ENCODE results near the gene CILP. TPM values are rescaled to one million over a fixed set of nuclear protein-coding genes. Genes with fewer than 3 reads are reported as not detected.

The CILP gene
- total RNA-seq, 2 experiments from 2014 or later: 0.06 TPM; not detected in 1

DNA sequence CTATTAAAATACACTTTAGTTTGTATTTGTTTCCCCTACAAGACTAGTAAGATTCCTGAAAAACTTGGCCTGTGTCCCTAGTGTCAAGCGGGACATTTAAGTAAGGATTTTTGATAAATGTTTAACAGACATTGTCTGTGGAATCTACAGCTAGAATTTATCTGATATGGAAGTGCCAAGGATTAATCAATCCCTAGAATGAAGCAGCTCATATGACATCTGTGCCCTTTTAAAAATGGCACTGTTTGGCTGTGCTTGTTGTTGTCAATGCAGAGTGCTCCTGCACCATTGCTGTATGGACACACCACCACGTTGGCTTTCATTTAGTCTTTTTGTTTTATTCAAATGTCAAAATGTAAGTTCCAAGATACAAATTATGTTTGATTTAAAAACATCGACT lies 63.4 kb downstream of the CILP start:
- Histone ChIP-seq H3K4me3 (ENCODE audit: low read depth, low read length, poor library complexity, severe bottlenecking) (no peak overlapping the region), H3K4me1 (ENCODE audit: insufficient read depth, low read length, poor library complexity, severe bottlenecking) (no peaks in the 10 kb centered on the region), H3K27ac (ENCODE audit: low read depth, low read length, poor library complexity, severe bottlenecking) (no peak overlapping the region), H4K20me1 (ENCODE audit: insufficient read depth, low read length) (no peaks in the 10 kb centered on the region), H3K4me2 (ENCODE audit: low read length) (no peak overlapping the region), H2AFZ (ENCODE audit: low read length) (no peak overlapping the region), H3K9me2 (ENCODE audit: insufficient read depth, low read length) (no peaks in the 10 kb centered on the region), H3K9me3 (ENCODE audit: low read length) (no peaks in the 10 kb centered on the region), H3K79me2 (ENCODE audit: insufficient read depth, low read depth, low read length) (no peaks in the 10 kb centered on the region), H3K36me3 (ENCODE audit: insufficient read depth, low read length) (peaks cover 48% of the 10 kb centered on the region)
- ChIA-PET POLR2A (interaction anchor here (0.5 to 0.9 kb wide), 3 partner anchors 16 to 939 kb away, joined by 3 read pairs; no protein-coding TSS in a partner anchor), CTCF (ENCODE audit: unreplicated experiment) (no interaction called here)
- no peak for DNase-seq (ENCODE audit: low spot score)
- intact Hi-C loops (cut with micrococcal nuclease; ENCODE audit: unreplicated experiment): no loop called here
- TF ChIP-seq, protein P1, sequence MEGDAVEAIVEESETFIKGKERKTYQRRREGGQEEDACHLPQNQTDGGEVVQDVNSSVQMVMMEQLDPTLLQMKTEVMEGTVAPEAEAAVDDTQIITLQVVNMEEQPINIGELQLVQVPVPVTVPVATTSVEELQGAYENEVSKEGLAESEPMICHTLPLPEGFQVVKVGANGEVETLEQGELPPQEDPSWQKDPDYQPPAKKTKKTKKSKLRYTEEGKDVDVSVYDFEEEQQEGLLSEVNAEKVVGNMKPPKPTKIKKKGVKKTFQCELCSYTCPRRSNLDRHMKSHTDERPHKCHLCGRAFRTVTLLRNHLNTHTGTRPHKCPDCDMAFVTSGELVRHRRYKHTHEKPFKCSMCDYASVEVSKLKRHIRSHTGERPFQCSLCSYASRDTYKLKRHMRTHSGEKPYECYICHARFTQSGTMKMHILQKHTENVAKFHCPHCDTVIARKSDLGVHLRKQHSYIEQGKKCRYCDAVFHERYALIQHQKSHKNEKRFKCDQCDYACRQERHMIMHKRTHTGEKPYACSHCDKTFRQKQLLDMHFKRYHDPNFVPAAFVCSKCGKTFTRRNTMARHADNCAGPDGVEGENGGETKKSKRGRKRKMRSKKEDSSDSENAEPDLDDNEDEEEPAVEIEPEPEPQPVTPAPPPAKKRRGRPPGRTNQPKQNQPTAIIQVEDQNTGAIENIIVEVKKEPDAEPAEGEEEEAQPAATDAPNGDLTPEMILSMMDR (conservative IDR thresholded peaks at IDR 0.05; ENCODE audit: low read length): no peak
- no peak for TF ChIP-seq EZH2phosphoT487 (IDR thresholded peaks at IDR 0.05; ENCODE audit: borderline replicate concordance, low read depth, low read length)
- BruUV-seq (replicated peaks): no TSS peak

DNA sequence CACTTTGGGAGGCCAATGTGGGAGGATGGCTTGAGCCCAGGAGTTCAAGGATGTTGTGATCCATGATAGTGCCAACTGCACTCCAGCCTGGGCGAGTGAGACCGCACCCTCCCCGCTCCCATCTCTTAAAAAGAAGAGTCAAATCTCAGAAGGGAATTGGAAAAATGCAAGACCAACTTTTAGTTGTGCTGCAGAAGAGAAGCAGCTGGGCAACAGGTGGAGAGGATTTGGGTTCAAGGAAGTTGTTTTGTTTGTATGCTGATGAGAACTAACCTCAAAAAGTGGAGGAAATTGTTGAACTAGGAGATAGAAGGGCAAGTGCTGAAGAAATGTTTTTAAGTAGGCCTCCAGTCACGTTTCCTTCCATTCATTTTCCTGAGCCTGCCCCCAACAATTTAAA lies 64.8 kb downstream of the CILP start:
- ChIA-PET CTCF (ENCODE audit: unreplicated experiment) (no interaction called here), POLR2A (no interaction called here)
- H2AFZ ChIP-seq (ENCODE audit: low read length): no peak overlapping the region
- no TSS peak for BruUV-seq (replicated peaks)
- no peaks in the 10 kb centered on the region for H3K9me3 ChIP-seq (ENCODE audit: low read length)
- H4K20me1 ChIP-seq (ENCODE audit: insufficient read depth, low read length): no peaks in the 10 kb centered on the region
- intact Hi-C loops (cut with micrococcal nuclease; ENCODE audit: unreplicated experiment): no loop called here
- TF ChIP-seq, protein P1 (conservative IDR thresholded peaks at IDR 0.05; ENCODE audit: low read length): no peak
- no peak for TF ChIP-seq EZH2phosphoT487 (IDR thresholded peaks at IDR 0.05; ENCODE audit: borderline replicate concordance, low read depth, low read length)
- H3K4me3 ChIP-seq (ENCODE audit: low read depth, low read length, poor library complexity, severe bottlenecking): no peak overlapping the region
- no peaks in the 10 kb centered on the region for H3K4me1 ChIP-seq (ENCODE audit: insufficient read depth, low read length, poor library complexity, severe bottlenecking)
- H3K36me3 ChIP-seq (ENCODE audit: insufficient read depth, low read length): peaks cover 37% of the 10 kb centered on the region
- H3K27ac ChIP-seq (ENCODE audit: low read depth, low read length, poor library complexity, severe bottlenecking): no peak overlapping the region
- no peak overlapping the region for H3K4me2 ChIP-seq (ENCODE audit: low read length)
- H3K9me2 ChIP-seq (ENCODE audit: insufficient read depth, low read length): no peaks in the 10 kb centered on the region
- H3K79me2 ChIP-seq (ENCODE audit: insufficient read depth, low read depth, low read length): no peaks in the 10 kb centered on the region
- DNase-seq (ENCODE audit: low spot score): no peak

Small RNAs within 50 kb of the gene (small RNA-seq; reads per million reads assigned to genes)
- gene AC068213.1: not detected
- not detected for gene RNU6-686P

Other genes with a start within 250 kb of the CILP start
- gene SPG21, start 221.6 kb downstream of the CILP start, total RNA-seq (2014; rRNA removed; shearing (Covaris generic)): 49.6 and 56.4 TPM in 2 replicates
- gene SPG21, start 221.6 kb downstream of the CILP start, total RNA-seq (2022): 83.9 and 95.4 TPM in 2 replicates
- gene MTFMT, start 181.8 kb downstream of the CILP start, total RNA-seq (2014; rRNA removed; shearing (Covaris generic)): 9.1 and 9.7 TPM in 2 replicates
- 19.0 and 19.1 TPM in 2 replicates for gene MTFMT, start 181.8 kb downstream of the CILP start, total RNA-seq (2022)
- not detected in 2 replicates for gene SLC51B, start 166.1 kb downstream of the CILP start, total RNA-seq (2014; rRNA removed; shearing (Covaris generic))
- gene SLC51B, start 166.1 kb downstream of the CILP start, total RNA-seq (2022): not detected in 2 replicates
- not detected in 2 replicates for gene RASL12, start 143.5 kb downstream of the CILP start, total RNA-seq (2014; rRNA removed; shearing (Covaris generic))
- gene RASL12, start 143.5 kb downstream of the CILP start, total RNA-seq (2022): not detected in 2 replicates
- not detected in 2 replicates for gene KBTBD13, start 134.7 kb downstream of the CILP start, total RNA-seq (2014; rRNA removed; shearing (Covaris generic))
- gene KBTBD13, start 134.7 kb downstream of the CILP start, total RNA-seq (2022): not detected in 2 replicates
- 5.7 and 7.4 TPM in 2 replicates for gene UBAP1L, start 96.3 kb downstream of the CILP start, total RNA-seq (2014; rRNA removed; shearing (Covaris generic))
- 8.3 and 8.7 TPM in 2 replicates for gene UBAP1L, start 96.3 kb downstream of the CILP start, total RNA-seq (2022)
- gene PDCD7, start 77.7 kb downstream of the CILP start, total RNA-seq (2014; rRNA removed; shearing (Covaris generic)): 27.2 and 34.6 TPM in 2 replicates
- 42.6 and 47.3 TPM in 2 replicates for gene PDCD7, start 77.7 kb downstream of the CILP start, total RNA-seq (2022)
- 26.0 and 34.0 TPM in 2 replicates for gene CLPX, start 26.1 kb downstream of the CILP start, total RNA-seq (2014; rRNA removed; shearing (Covaris generic))
- 51.8 and 53.3 TPM in 2 replicates for gene CLPX, start 26.1 kb downstream of the CILP start, total RNA-seq (2022)
- gene PARP16, start 75.4 kb upstream of the CILP start, total RNA-seq (2014; rRNA removed; shearing (Covaris generic)): 10.8 and 21.2 TPM in 2 replicates
- gene PARP16, start 75.4 kb upstream of the CILP start, total RNA-seq (2022): 24.9 and 26.0 TPM in 2 replicates
- gene RNU5A-1, start 84.6 kb upstream of the CILP start, total RNA-seq (2014; rRNA removed; shearing (Covaris generic)): not detected in 2 replicates
- gene RNU5A-1, start 84.6 kb upstream of the CILP start, total RNA-seq (2022): not detected in 2 replicates
- not detected in 2 replicates for gene RNU5B-1, start 93.2 kb upstream of the CILP start, total RNA-seq (2014; rRNA removed; shearing (Covaris generic))
- gene RNU5B-1, start 93.2 kb upstream of the CILP start, total RNA-seq (2022): not detected in 2 replicates
- not detected in 2 replicates for gene IGDCC3, start 166.5 kb upstream of the CILP start, total RNA-seq (2014; rRNA removed; shearing (Covaris generic))
- gene IGDCC3, start 166.5 kb upstream of the CILP start, total RNA-seq (2022): not detected in 2 replicates
- not detected in 2 replicates for gene IGDCC4, start 211.5 kb upstream of the CILP start, total RNA-seq (2014; rRNA removed; shearing (Covaris generic))
- gene IGDCC4, start 211.5 kb upstream of the CILP start, total RNA-seq (2022): 0.19 and 0.20 TPM in 2 replicates

Data from OCI-LY7 (cell line).